H1 (cell line): Measurements from ENCODE around the gene TLR10.

Source experiments
- CHD1 ChIP-seq: IDR thresholded peaks from 2 replicates; pipeline ENCODE4 v1.6.1; 2012; ENCODE audit warnings: low read depth, low read length, improper control_type of control experiment
- CTCF ChIP-seq, 3 experiments: IDR thresholded peaks; 1 replicate in 2 of 3; 2 replicates in 1 of 3; pipeline versions ENCODE4 v1.5.1 to v1.6.1; 2011; ENCODE audit warnings: low read length in 3 of 3, mild to moderate bottlenecking in 3 of 3, inconsistent platforms in 2 of 3, low read depth in 1 of 3, moderate library complexity in 1 of 3; ENCODE audit not compliant: insufficient read depth in 1 of 3; ENCODE audit errors: control extremely low read depth in 1 of 3
- EZH2 ChIP-seq: fragments of 200-600 bp; sonication (generic); IDR thresholded peaks from 2 replicates; pipeline ENCODE4 v1.7.1; 2012; ENCODE audit warnings: low read depth, mild to moderate bottlenecking, moderate library complexity, low read length, inconsistent platforms; ENCODE audit not compliant: severe bottlenecking
- GABPA ChIP-seq: IDR thresholded peaks from 2 replicates; pipeline ENCODE4 v1.6.1; 2011; ENCODE audit warnings: mild to moderate bottlenecking, low read length, moderate library complexity, borderline replicate concordance; ENCODE audit not compliant: insufficient read depth
- JUN ChIP-seq: IDR thresholded peaks from 2 replicates; pipeline ENCODE4 v1.6.1; 2011; ENCODE audit warnings: low read depth, mild to moderate bottlenecking, improper control_type of control experiment, low read length
- MAFK ChIP-seq: IDR thresholded peaks from 2 replicates; pipeline ENCODE4 v1.6.1; 2012; ENCODE audit warnings: low read depth, mild to moderate bottlenecking, improper control_type of control experiment, low read length
- MAX ChIP-seq: IDR thresholded peaks from 2 replicates; pipeline ENCODE4 v1.6.1; 2012; ENCODE audit warnings: inconsistent platforms
- POLR2A ChIP-seq, 2 experiments: IDR thresholded peaks; 1 replicate in 1 of 2; 2 replicates in 1 of 2; pipeline ENCODE4 v1.6.1; 2011; ENCODE audit warnings: low read depth in 2 of 2, low read length in 2 of 2, mild to moderate bottlenecking in 2 of 2; ENCODE audit errors: control extremely low read depth in 1 of 2
- POLR2AphosphoS5 ChIP-seq: IDR thresholded peaks from 2 replicates; pipeline ENCODE4 v1.6.1; 2011; ENCODE audit warnings: low read depth, low read length
- RFX5 ChIP-seq: IDR thresholded peaks from 2 replicates; pipeline ENCODE4 v1.6.1; 2011; ENCODE audit warnings: low read depth, low read length, improper control_type of control experiment, borderline replicate concordance
- YY1 ChIP-seq: IDR thresholded peaks from 2 replicates; pipeline ENCODE4 v1.6.1; 2011; ENCODE audit warnings: low read depth, mild to moderate bottlenecking, low read length

GRCh38 chr4:38745881-38746280 lies 36.9 kb downstream of the TLR10 start:
- TF ChIP-seq CTCF (IDR thresholded peaks at IDR 0.05; ENCODE audit: control extremely low read depth in 1 of 3, insufficient read depth in 1 of 3, low read depth in 1 of 3, low read length in 3 of 3) (no peak), EZH2 (no peak), GABPA (no peak), MAFK (no peak), RFX5 (no peak), YY1 (no peak), MAX (no peak), CHD1 (no peak), POLR2AphosphoS5 (no peak), JUN (no peak), POLR2A (IDR thresholded peaks at IDR 0.05; ENCODE audit: control extremely low read depth in 1 of 2, low read depth in 2 of 2, low read length in 2 of 2) (no peak)
